ENCODE results near the gene NDUFA7.

Gene NDUFA7

GRCh38 chr19:8324186-8325050 lies 3.2 kb upstream of the NDUFA7 start:
- Histone ChIP-seq H3K36me3 (replicated peaks; ENCODE audit: insufficient read depth, low read length) (peaks cover 11% of the 10 kb centered on the region), H3K27ac (ENCODE audit: low read length) (no peak overlapping the region), H3K27me3 (replicated peaks; ENCODE audit: insufficient read depth, low read length) (peaks cover 15% of the 10 kb centered on the region), H3K4me1 (ENCODE audit: low read length) (peaks cover 8% of the 10 kb centered on the region), H3K9me2 (replicated peaks; ENCODE audit: insufficient read depth, low read length) (no peaks in the 10 kb centered on the region), H2AFZ (ENCODE audit: low read length) (no peak overlapping the region), H3K79me2 (ENCODE audit: low read length) (peaks cover 36% of the 10 kb centered on the region), H4K20me1 (ENCODE audit: insufficient read depth, low read length) (peaks cover 4% of the 10 kb centered on the region; the same call in 1 of the 2 replicates), H3K4me3 (ENCODE audit: low read length) (no peak overlapping the region), H3K9me3 (replicated peaks; ENCODE audit: insufficient read depth, low read length) (no peaks in the 10 kb centered on the region), H3K4me2 (ENCODE audit: low read depth, low read length) (no peak overlapping the region), H3K9ac (ENCODE audit: low read length) (no peak overlapping the region), H3F3A (ENCODE audit: insufficient read depth, low read length) (peaks cover 39% of the 10 kb centered on the region)
- TF ChIP-seq, protein P1, sequence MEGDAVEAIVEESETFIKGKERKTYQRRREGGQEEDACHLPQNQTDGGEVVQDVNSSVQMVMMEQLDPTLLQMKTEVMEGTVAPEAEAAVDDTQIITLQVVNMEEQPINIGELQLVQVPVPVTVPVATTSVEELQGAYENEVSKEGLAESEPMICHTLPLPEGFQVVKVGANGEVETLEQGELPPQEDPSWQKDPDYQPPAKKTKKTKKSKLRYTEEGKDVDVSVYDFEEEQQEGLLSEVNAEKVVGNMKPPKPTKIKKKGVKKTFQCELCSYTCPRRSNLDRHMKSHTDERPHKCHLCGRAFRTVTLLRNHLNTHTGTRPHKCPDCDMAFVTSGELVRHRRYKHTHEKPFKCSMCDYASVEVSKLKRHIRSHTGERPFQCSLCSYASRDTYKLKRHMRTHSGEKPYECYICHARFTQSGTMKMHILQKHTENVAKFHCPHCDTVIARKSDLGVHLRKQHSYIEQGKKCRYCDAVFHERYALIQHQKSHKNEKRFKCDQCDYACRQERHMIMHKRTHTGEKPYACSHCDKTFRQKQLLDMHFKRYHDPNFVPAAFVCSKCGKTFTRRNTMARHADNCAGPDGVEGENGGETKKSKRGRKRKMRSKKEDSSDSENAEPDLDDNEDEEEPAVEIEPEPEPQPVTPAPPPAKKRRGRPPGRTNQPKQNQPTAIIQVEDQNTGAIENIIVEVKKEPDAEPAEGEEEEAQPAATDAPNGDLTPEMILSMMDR (IDR thresholded peaks at IDR 0.05; ENCODE audit: low read length) = peak; percentile 22; the same call in 1 of the 2 replicates
- no peak for TF ChIP-seq EZH2 (optimal IDR thresholded peaks at IDR 0.05; ENCODE audit: low read depth, low read length)
- DNase-seq = peak; percentile 21

DNA sequence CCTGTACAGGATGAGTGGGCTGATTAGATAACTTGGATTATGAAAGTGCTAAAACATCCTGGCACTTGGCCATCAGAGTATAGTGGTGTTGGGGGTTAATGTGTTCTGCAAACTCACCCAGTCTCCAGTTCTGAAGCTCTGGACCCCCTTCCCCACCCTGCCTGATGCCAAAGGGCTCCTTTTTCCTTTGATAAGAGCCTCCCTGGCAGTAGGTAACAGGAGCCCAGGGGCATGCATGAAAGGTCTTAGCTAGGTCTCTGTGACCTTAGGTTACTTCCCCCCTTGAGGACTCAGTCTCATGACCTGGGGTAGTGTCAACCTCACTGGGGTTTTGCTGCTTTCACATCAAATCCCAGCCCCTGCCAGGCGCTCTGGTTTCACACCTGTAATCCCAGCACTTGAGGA lies 2.6 kb upstream of the NDUFA7 start:
- TF ChIP-seq EZH2phosphoT487 (IDR thresholded peaks at IDR 0.05; ENCODE audit: low read length) (no peak), EZH2 (optimal IDR thresholded peaks at IDR 0.05; ENCODE audit: low read depth, low read length) (no peak)
- TF ChIP-seq, protein P1 (IDR thresholded peaks at IDR 0.05; ENCODE audit: low read length) = no peak
- Histone ChIP-seq H3K79me2 (ENCODE audit: low read length) (peaks cover 40% of the 10 kb centered on the region), H3K4me3 (ENCODE audit: low read length) (no peak overlapping the region), H2AFZ (ENCODE audit: low read length) (no peak overlapping the region), H3K36me3 (replicated peaks; ENCODE audit: insufficient read depth, low read length) (peaks cover 11% of the 10 kb centered on the region), H3K4me1 (ENCODE audit: low read length) (peaks cover 8% of the 10 kb centered on the region), H3K27me3 (replicated peaks; ENCODE audit: insufficient read depth, low read length) (peaks cover 13% of the 10 kb centered on the region), H3K9me3 (replicated peaks; ENCODE audit: insufficient read depth, low read length) (no peaks in the 10 kb centered on the region), H3K27ac (ENCODE audit: low read length) (no peak overlapping the region), H3K4me2 (ENCODE audit: low read depth, low read length) (no peak overlapping the region), H4K20me1 (ENCODE audit: insufficient read depth, low read length) (peaks cover 4% of the 10 kb centered on the region; the same call in 1 of the 2 replicates), H3F3A (ENCODE audit: insufficient read depth, low read length) (peaks cover 39% of the 10 kb centered on the region), H3K9me2 (replicated peaks; ENCODE audit: insufficient read depth, low read length) (no peaks in the 10 kb centered on the region), H3K9ac (ENCODE audit: low read length) (no peak overlapping the region)
- DNase-seq = no peak

- peaks cover 40% of the 10 kb centered on the region for H3K79me2 ChIP-seq (ENCODE audit: low read length)
- peak overlapping the region; percentile 83; the same call in 1 of the 2 replicates for H3K9ac ChIP-seq (ENCODE audit: low read length)
- no peak for DNase-seq
- peaks cover 4% of the 10 kb centered on the region; the same call in 1 of the 2 replicates for H4K20me1 ChIP-seq (ENCODE audit: insufficient read depth, low read length)
- peak overlapping the region; percentile 90 for H3K4me2 ChIP-seq (ENCODE audit: low read depth, low read length)
- H3K9me2 ChIP-seq (replicated peaks; ENCODE audit: insufficient read depth, low read length) = no peaks in the 10 kb centered on the region
- H3F3A ChIP-seq (ENCODE audit: insufficient read depth, low read length) = peaks cover 39% of the 10 kb centered on the region
- H2AFZ ChIP-seq (ENCODE audit: low read length) = no peak overlapping the region
- no peaks in the 10 kb centered on the region for H3K9me3 ChIP-seq (replicated peaks; ENCODE audit: insufficient read depth, low read length)
- H3K27ac ChIP-seq (ENCODE audit: low read length) = no peak overlapping the region
- peaks cover 11% of the 10 kb centered on the region for H3K36me3 ChIP-seq (replicated peaks; ENCODE audit: insufficient read depth, low read length)
- peaks cover 8% of the 10 kb centered on the region for H3K4me1 ChIP-seq (ENCODE audit: low read length)
- peak overlapping the region; percentile 89 for H3K4me3 ChIP-seq (ENCODE audit: low read length)
- TF ChIP-seq EZH2phosphoT487 (IDR thresholded peaks at IDR 0.05; ENCODE audit: low read length) (no peak), EZH2 (optimal IDR thresholded peaks at IDR 0.05; ENCODE audit: low read depth, low read length) (no peak)
- TF ChIP-seq, protein P1 (IDR thresholded peaks at IDR 0.05; ENCODE audit: low read length) = no peak
- H3K27me3 ChIP-seq (replicated peaks; ENCODE audit: insufficient read depth, low read length) = 0 out of 2 replicates have a peak, but pooled peaks cover 2% of the 10 kb centered on the region
Observed at GRCh38 chr19:8322638-8322997, 1.4 kb upstream of the NDUFA7 start.
